HS-5 (cell line): ENCODE results near the gene LKAAEAR1.
"Not testable (repeated sequence)": the region's sequence is repeated elsewhere in the genome, so short reads cannot be mapped to it uniquely, and the experiment has no call there.

Experiments
- DNase-seq: peaks from one replicate; pipeline ENCODE4 v3.0.0-alpha.2; 2012; ENCODE audit warnings: low read depth

Gene LKAAEAR1

DNA sequence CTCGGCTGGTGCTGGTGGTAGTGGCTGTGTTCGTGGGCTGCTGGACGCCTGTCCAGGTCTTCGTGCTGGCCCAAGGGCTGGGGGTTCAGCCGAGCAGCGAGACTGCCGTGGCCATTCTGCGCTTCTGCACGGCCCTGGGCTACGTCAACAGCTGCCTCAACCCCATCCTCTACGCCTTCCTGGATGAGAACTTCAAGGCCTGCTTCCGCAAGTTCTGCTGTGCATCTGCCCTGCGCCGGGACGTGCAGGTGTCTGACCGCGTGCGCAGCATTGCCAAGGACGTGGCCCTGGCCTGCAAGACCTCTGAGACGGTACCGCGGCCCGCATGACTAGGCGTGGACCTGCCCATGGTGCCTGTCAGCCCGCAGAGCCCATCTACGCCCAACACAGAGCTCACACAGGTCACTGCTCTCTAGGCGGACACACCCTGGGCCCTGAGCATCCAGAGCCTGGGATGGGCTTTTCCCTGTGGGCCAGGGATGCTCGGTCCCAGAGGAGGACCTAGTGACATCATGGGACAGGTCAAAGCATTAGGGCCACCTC is 14.3 kb upstream of the LKAAEAR1 start:
- DNase-seq, result no peak

DNA sequence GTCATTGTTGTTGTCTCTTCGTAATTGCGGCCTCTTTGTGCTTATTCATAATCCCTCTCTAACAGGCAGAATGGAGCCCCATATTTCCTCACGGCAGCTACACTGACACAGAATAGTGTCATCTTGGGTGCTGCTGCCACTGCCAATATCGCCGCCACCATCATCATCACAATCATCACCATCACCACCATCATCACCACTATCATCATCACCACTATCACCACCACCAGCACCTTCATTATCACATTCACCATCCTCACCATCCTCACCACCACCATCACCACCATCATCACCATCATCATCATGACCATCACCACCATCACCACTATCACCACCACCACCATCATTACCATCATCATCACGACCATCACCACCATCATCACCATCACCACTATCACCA is 12.3 kb upstream of the LKAAEAR1 start:
- DNase-seq, result no peak

DNA sequence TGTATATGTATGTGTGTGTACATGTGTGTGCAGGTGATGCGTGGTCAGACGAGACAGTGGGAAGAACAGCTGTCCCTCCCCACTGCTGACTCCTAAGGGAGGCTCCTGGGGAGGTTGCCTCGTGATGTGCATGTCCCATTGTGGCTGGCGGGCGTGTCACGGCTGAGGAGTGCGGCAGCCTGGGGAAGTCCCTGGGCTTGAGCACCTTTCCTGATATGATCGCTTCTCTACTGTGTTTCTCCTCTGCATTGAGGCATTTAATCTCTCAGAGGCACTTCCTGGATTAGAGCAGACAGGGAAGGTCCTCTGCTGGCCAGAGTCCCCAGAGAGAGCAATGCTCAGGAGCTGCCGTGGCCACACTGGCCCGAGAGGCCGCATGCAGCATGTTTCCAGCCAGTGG is 11.7 kb upstream of the LKAAEAR1 start:
- no peak for DNase-seq

DNA sequence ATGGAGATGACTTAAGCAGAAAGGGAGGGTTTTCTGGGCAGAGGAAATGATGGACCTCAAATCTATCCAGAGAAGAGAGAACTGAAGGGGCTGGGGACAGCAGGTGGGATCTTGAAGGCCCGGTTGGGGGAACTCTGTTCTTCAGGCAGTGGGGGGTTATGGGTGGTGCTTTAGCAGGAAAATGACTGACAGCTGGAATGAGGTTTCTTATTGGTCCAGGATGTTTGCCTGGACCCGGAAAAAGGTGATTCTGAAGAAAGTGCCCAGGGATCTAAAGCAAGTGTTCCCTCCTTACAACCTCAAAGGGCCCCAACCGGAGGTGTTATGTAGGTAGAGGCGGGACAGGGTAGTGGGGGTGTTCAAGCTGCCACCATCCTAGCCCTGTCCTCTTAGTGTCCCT is 11.3 kb upstream of the LKAAEAR1 start:
- no peak for DNase-seq

DNA sequence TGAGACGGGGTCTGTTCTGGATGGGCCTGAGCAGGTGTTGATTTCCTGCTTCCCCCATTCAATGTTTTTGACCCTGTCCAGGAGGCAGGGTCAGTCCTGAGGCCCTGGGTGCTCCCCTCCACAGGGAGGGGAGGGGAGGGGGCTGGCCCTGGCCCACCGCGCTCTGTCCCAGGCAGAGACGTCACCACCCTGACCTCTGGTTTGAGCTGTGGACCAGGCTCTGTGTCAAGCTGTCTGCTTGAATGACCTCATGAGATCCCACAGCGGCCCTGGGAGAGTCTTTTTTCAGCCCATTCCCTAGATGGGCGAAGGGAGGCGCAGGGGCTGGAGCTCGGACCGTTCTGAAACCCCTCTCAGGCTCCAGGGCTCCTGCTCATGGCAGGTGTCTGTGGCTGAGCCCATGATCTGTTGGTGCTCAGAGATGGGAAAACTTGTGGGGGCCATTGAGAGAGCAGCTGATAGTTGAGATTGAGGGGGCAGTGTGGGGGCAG is 8.9 kb upstream of the LKAAEAR1 start:
- no peak for DNase-seq

DNA sequence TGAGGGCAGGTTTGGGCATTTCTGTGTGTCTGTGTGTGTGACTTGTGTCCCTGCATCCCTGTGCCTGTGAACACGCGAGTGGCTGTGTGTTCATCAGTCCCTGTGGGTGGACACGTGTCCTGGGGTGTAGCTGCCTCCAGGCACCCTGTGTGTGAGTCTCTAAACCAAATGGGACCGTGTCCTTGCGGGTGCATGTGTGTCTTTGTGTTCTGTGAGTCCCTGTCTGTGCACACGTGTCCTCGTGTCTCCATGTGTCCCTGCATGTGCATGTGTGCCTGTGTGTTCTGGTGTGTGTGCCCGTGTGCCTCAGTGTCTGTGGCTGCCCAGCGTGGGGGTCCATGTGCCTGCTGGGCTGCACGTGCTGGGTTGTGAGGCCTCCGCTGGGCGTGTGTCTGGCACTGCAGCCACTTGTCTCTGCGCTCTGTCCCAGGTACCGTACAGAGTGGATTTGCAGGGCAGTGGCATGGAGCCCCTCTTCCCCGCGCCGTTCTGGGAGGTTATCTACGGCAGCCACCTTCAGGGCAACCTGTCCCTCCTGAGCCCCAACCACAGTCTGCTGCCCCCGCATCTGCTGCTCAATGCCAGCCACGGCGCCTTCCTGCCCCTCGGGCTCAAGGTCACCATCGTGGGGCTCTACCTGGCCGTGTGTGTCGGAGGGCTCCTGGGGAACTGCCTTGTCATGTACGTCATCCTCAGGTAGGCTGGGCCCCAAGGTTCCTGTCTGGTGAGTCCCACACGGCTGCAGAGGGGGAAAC is 8.2 kb upstream of the LKAAEAR1 start:
- no peak for DNase-seq

DNA sequence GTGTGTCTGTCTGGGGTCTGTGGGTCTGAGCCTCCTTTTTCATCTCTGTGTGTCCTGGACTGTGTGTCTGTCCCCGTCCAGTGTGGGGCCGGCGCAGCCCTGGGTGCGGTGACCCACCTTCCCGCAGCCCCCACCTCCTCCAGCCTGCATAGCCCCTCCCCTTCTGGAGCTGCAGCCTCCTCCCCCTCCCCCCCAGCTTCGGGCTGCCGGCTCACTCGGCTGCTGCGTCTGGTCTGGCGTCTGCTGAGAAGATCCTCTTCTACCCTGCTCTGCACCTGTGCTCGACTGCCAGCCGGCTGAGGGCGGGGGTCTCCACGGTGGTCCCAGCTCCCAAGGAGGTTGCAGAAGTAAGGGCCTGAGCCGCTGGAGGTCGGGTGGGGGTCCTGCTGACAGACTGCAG is 7.6 kb upstream of the LKAAEAR1 start:
- no peak for DNase-seq

DNA sequence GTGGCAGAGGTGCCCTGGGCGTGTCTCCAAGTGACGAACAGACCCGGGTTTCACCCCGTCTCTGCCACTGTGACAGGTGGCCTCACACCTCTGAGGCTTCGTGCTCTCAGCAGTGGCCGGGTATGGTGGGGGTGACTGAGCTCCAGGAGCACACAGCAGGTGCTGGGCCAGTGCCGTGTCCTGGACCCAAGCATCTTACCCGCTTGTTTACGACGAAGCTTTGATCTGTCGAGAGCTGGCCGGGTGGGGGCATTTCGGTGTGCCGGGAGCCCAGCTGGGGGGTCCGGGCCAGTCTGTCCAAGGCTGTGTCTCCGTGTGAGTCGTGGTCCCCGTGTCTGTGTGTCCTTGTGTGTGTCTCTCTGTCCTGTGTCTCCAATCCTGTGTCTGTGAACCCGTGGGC is 7.1 kb upstream of the LKAAEAR1 start:
- DNase-seq, result no peak

DNA sequence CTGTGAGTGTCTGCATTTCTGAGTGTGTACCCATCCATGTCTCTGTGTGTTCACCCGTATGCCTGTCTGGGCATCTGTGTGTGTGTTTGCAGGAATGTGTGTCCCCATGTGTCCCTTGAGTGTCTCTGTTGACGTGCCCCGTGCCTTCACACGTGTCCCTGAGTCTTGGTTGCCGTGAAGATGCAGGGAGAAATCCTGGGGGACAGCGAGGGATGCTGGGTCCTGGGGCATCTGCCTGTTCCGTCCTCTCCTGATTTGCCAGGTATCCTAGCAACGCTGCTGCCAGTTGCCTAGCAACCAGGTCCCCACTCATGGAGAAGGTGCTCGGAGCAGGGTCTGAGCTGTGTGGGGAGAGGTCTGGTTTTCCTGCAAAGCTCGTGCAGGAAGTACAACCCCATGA is 6.0 kb upstream of the LKAAEAR1 start:
- DNase-seq, result no peak

DNA sequence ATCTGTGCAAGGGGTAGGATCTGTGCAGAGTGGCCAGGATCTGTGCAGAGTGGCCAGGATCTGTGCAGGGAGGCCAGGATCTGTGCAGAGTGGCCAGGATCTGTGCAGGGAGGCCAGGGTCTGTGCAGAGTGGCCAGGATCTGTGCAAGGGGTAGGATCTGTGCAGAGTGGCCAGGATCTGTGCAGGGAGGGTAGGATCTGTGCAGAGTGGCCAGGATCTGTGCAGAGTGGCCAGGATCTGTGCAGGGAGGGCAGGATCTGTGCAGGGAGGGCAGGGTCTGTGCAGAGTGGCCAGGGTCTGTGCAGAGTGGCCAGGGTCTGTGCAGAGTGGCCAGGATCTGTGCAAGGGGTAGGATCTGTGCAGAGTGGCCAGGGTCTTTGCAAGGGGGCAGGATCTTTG is 4.4 kb upstream of the LKAAEAR1 start:
- not testable (repeated sequence) for DNase-seq

DNA sequence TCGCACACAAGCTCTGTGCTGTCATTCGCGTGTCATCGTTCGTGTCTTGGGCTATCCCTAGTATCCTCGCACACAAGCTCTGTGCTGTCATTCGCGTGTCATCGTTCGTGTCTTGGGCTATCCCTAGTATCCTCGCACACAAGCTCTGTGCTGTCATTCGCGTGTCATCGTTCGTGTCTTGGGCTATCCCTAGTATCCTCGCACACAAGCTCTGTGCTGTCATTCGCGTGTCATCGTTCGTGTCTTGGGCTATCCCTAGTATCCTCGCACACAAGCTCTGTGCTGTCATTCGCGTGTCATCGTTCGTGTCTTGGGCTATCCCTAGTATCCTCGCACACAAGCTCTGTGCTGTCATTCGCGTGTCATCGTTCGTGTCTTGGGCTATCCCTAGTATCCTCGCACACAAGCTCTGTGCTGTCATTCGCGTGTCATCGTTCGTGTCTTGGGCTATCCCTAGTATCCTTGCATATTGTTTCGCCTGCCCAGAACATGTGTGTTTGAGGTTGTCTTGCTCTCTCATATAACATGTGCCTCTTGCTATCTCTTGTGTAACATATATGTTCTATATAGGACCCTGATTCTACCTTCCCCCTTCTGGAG is 3.1 kb upstream of the LKAAEAR1 start:
- not testable (repeated sequence) for DNase-seq

DNA sequence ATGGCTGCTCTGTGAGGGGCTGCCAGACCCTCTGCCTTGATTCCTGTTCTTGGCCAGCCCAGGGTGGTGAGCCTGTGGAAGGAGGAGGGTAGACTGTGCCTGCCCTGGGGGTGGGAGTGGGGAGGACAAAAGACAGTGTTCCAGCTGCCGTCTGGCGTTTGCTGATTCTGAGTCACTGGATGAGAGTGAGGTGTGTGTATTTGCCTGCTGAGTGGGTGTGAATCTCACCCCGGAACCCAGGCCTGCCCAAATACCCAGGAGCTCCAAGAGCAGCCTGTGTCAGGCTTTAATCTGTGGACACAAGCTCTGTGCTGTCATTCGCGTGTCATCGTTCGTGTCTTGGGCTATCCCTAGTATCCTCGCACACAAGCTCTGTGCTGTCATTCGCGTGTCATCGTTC is 2.6 kb upstream of the LKAAEAR1 start:
- DNase-seq, result no peak

DNA sequence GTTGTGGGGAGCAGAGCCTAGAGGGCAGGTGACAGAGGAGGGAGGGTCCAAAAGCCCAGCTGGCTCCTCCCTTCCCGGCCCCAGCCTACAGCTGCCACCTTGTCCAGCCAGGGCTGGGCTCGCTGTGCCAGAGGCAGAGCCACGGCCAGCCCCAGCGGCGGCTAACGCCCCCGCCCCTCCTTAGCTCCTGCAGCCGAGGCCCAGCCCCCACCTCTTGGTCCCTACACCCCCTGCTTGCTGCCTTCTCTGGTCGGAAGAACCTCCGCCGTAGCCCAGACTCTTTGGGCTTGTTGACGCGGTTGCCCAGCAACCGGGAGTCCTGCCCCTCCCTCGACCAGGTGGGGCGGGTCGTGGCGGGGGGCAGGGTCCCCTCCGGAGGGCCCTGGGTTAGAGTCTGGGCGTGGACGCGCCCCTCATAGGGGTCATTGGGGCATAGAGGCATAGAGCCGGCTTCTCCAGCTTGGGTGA is 521 bp upstream of the LKAAEAR1 start:
- no peak for DNase-seq

DNA sequence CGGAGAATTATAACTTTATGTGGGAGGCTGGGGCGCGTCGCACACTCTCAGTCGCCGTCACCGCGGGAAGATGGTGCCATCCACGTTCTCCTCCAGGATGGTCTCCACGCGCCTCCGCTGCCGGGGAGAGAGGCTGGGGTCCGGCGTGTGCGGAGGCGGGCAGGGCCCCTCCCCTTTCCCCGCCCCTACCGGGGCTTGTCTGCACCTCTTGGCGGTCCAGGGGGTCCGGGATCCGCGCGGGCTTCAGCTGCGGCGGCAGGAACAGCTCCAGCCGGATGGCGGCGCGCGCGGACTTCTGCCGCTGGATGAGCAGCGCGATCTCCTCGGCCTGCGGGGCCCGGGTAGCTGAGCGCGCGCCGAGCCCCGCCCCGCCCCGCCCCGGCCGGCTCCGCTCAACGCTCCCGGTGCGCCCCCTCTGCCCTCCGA is 807 bp downstream of the LKAAEAR1 start:
- no peak for DNase-seq

DNA sequence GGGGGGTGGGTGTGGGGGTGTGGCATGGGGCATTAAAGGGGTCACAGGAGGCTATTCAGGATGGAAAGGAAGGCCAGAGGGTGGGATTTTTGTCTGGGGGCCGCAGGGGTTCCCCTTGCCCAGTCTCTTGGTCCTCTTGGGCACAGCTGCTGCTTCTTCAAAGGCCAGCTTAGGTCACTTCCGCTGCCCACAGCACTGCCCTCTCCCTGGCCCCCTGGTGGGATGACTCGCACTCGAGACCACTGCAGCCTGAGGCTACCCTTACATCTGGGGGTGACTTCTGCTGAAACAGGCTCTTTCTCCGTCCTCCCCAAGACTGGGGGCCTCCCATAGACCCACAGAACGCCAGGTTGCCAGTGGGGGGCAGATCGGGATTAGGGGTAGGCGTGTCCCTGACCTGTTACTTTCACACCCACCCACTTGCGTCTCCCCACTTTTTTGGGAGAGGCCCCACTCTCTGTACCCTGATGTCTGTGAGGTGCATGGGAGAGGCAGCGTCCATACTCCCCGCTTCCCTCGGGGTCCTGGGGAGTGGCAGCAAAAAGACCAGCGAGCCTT is 1.3 kb downstream of the LKAAEAR1 start:
- no peak for DNase-seq

DNA sequence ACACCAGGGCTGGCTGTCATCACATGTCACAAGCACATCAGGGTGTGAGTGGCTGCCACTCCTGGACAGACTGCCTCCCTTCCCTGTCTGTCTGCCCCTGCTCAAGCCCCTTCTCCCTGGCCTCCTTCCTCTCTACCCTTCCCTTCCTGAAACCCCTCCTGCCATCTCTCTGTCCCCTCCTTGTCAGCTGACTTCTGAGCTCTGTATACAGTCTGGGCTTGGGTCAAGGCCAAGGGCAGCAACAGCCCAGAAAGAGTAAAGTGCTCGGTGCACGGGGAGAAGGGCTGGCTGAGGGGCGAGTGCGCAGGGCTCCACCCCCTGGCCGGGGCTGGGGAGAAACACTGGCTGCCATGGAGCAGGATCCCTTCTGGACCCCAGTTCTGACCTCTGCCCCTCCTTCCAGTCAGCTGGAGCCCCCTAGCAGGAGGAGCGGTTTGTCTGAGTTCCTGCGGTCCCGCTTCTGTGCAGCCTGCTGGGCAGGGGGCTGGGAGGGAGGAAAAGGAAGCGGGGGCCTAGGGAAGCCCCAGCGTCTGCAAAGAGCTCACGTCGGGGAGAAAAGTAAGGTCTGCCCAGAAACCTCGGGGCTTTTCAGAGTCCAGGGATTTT is 2.0 kb downstream of the LKAAEAR1 start:
- DNase-seq, result no peak

DNA sequence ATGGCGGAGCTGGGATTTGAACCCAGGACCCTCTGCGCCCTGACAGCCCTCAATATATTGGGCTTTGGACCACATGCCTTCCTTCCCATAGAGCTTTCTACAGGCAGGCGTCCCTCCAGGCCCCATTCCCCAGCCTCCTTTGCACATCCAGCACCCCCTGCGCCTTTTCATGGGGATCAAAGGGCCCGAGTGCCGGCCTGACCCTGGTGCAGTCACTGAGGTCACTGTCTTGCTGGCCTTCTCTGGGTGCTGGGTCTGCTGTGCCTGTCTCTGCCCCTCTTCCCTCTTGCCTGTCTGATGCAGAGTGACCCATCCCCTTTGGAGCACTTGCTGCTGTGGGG is 2.6 kb downstream of the LKAAEAR1 start:
- no peak for DNase-seq

DNA sequence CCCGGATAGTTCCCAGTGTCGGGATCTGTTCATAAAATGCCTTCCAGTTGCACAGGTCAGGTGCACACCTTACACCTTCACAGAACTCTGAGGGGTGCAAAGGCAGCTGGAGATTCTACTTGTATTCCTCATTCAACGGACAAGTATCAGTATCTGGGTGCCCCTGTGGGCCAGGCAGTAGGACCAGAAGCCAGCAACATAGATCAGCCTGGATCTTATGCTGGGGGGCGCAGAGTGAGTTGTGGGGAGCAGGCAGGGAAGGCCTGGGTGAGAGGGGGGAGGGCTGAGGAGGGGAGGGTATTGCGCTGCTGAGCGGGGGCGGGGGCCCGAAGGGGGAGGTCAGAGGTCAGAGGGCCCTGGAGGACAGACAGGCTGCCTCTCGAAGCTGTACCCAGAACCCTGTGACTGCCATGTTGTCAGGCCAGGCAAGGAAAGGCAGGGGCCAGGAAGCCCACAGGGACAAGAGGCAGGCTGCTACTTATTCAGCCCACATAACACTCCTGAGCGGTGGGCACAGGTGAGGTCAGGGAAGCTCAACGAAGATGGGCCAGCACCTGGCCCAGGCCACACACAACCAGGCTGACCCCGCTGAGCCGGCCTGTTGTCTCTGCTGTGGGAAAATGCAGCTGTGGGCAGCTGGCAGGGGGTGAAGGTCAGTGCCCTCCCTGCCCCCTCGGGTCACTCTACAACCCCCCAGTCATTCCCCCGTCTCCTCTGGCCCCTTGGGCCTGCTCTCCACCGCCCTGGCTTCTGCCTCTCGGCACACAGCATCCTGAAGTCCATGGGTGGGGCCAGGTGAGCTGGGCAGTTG is 3.2 kb downstream of the LKAAEAR1 start:
- no peak for DNase-seq

DNA sequence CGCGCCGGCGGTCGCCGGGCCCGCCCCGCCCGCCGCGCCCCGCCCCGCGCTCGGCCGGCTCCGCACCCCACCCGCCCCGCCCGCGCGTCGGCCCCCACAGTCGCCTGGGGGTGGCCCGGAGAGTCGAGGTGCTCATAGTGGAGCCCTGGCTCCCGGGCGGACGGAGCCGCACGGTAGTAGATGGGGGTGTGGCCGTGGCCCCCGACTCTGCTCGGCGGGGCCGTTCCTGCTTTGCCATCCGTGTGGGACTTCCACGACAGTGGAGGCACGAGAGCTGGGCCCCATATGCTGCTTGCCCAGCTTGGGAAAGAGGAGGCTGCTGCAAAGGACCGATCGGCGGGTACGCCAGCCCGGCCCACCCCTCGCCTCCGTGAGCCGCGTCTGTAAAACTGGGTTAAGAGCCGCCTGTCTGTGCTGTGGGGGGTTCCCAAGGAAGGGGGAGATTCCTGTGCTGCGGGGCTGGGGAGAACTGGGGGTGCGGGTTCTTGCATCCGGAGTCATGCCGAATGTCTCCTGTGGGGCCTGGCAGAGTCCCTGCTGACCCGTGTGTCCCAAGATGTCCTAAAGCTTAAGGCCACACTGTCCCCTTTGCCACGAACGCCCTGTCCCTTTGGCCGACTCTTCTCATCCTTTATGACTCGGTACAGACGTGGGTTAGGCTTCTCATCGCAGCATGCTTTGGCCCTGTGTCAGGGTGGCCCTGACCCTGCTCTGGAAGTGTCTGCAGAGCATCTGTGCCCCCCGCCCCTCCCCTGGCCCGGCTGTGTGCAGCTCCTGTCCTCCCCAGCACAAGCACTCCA is 4.0 kb downstream of the LKAAEAR1 start, which contains the start of gene OPRL1:
Gene OPRL1, plus strand, starts transcription at position 70 of the 800 bp plus-strand sequence. CDS start 12,639 bp downstream, outside the sequence.
- DNase-seq, result no peak

DNA sequence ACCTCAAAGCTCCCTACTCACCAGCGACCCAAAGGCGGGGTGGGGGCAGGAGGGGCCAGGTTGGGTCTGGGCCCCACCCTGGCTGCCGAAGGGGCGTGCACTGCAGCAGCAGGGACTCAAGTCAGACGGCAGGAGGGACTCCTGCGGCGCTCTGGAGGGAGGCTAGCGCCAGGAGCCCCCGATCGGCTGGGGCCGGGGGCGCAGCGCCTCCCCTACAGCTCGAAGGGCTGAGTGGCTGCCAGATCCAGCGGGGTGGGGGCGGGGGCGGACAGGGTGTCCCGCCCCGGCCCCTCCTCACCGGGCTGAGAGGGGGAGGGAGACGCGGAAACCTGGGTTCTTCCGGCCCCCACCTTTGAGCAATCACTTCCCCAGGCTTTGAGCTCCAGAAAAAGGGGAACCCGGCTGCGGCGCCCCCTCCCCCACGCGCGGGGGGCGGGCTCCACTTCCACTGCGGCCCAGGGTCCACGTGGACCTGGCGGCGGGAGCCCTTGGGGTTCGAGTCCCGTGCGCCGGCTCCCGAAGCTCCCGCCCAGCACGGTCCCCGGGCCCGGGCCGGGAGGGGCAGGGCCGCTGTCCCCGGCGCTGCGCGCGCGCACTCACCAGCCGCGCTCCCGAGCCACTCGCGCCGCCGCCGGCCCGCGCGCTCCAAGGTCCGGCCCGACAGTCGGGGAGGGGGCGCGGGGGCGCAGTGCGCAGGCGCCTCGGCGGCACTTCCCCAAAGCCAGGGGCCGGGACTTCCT is 4.8 kb downstream of the LKAAEAR1 start, which contains the start of gene RGS19:
Gene RGS19, minus strand, starts transcription at position 246 of the 740 bp plus-strand sequence. CDS start 2,632 bp downstream, outside the sequence.
- no peak for DNase-seq
